GM12875 (cell line): Measurements from ENCODE around the gene LSM2.

Source experiments
- H3K4me3 ChIP-seq: one replicate; pipeline ENCODE4 v1.5.1; 2011; ENCODE audit warnings: low read depth, low read length, control low read depth
- TF ChIP-seq, protein P1 (sequence below): IDR thresholded peaks from 2 replicates; pipeline ENCODE4 v1.5.1; 2011; ENCODE audit warnings: low read depth, mild to moderate bottlenecking, control low read depth, inconsistent platforms, low read length, moderate library complexity, borderline replicate concordance; ENCODE audit not compliant: insufficient read depth

Gene LSM2

DNA sequence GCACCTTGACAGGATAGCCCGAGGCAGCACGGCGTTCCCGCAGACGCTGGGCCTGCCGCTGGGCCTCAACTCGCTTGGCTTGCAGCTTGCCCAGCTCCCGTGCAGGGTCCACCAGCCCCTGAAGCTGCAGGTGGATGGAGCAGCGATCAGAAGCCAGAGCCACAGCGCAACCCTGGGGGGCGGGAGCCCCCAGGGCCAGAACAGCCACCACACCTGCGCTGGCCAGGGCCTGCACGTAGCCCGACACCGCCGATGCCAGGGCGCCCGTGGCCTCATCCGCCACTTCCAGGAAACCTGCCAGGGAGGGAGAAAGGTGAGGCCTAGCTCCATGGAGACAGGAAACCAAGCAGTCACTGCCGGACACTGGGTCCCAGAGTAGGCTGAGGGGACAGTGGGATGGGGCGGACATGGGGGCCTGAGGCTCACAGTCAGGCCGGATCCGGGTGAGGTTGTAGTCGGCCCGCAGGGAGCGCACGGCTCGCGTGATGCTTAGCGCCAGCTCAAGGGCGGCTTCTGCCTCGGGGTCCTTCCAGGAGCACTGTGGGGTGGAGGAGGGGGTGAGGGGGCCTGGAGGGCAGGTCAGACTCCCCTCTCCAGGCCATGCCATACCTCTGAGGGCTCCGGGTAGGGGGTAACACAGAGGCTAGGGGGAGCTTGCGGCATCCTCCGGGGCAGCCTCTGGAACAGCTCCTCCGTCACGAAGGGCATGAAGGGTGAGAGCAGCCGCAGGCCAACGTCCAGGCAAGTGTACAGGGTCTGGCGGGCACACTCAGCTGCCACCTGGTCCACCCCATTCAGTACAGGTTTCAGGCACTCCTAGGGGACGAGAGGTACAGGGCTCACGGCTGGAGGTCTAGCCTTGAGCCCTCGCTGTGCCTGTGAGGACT, 27.5 kb downstream of the LSM2 start:
- TF ChIP-seq, protein P1, sequence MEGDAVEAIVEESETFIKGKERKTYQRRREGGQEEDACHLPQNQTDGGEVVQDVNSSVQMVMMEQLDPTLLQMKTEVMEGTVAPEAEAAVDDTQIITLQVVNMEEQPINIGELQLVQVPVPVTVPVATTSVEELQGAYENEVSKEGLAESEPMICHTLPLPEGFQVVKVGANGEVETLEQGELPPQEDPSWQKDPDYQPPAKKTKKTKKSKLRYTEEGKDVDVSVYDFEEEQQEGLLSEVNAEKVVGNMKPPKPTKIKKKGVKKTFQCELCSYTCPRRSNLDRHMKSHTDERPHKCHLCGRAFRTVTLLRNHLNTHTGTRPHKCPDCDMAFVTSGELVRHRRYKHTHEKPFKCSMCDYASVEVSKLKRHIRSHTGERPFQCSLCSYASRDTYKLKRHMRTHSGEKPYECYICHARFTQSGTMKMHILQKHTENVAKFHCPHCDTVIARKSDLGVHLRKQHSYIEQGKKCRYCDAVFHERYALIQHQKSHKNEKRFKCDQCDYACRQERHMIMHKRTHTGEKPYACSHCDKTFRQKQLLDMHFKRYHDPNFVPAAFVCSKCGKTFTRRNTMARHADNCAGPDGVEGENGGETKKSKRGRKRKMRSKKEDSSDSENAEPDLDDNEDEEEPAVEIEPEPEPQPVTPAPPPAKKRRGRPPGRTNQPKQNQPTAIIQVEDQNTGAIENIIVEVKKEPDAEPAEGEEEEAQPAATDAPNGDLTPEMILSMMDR = no peak
- H3K4me3 ChIP-seq = no peak overlapping the region

- TF ChIP-seq, protein P1 = no peak
- no peak overlapping the region for H3K4me3 ChIP-seq
Observed at GRCh38 chr6:31778193-31778592, 28.6 kb downstream of the LSM2 start.

DNA sequence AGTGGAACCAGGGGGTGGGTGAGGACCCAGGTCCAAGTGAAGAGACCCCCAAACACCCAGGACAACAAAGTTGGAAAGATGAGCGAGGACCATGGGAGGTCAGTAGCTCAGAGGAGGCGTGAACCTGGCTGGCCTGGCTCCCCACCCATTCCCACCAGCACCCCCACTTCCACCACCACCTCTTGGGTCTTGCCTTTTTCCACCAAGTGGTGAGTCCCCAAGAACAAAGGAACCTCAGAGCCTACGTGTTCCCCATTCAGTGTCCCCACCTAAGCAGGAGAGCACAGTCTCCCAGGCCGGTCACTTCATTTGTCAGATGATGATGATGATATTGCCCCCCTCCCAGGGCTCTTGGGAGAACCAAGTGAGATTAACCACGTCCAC, 29.1 kb downstream of the LSM2 start:
- H3K4me3 ChIP-seq = no peak overlapping the region
- TF ChIP-seq, protein P1 = no peak

GRCh38 chr6:31776989-31777666, 29.6 kb downstream of the LSM2 start, which contains the start of gene VWA7:
Gene VWA7 (minus strand): TSS chr6:31777328. CDS start chr6:31776779, 549 bp downstream.
- no peak within 1 kb of the TSS for H3K4me3 ChIP-seq
- TF ChIP-seq, protein P1 = no peak

- no peak overlapping the region for H3K4me3 ChIP-seq
- TF ChIP-seq, protein P1 = no peak
Observed at GRCh38 chr6:31776485-31776988, 30.2 kb downstream of the LSM2 start.

DNA sequence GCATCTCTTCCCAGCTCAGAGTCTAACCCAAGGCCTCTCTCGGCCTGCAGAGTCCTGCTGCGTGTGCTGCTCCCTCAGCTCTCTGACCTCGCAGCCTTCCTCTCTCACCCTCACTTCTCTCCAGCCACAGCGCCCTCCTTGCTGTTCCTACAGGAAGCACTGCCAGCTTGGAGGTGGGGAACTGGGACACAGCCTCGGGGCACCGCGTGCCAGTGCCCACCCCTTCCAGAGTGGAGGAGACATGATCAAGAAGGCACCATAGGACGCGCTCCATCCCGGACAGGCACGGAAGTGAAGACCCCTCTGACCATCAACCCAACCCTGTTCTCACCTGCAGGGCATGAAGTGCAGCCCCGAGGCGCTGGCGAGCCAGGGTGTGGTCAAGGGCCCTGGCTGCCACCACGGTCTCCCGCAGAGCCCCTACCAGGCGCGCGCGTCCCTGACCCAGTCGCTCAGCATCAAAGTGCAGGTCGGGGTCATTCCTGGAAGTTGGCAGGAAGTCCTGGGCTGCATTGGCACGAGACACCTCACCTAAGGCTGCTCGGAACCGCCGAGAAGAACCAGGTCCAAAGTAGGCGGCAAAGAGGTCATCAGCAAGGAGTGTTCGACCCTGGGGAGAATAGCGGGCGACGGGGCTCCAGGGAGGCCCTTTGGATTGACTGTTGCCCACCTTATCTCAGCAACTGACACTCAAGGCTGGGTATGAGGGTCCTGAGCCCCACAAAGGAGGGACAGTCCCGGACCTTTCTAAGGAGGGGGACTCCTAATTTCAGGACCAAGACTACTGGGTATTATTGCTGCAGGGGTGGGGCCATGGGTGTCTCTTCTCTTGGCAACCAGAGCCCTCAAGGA, 30.9 kb downstream of the LSM2 start:
- TF ChIP-seq, protein P1 = no peak
- H3K4me3 ChIP-seq = no peak overlapping the region
